Panc1 (cell line): ENCODE results near the gene GAB1.

Experiments
- CTCF ChIP-seq: fragments of 450-650 bp; IDR thresholded peaks from 2 replicates; pipeline ENCODE4 v1.5.1; 2017; ENCODE audit warnings: mild to moderate bottlenecking
- POLR2AphosphoS5 ChIP-seq: IDR thresholded peaks from 2 replicates; pipeline ENCODE4 v1.6.1; 2012; ENCODE audit warnings: mild to moderate bottlenecking, low read depth, low read length, moderate library complexity
- SIN3A ChIP-seq: IDR thresholded peaks from 2 replicates; pipeline ENCODE4 v1.6.1; 2012; ENCODE audit warnings: low read depth, mild to moderate bottlenecking, low read length, moderate library complexity, borderline replicate concordance; ENCODE audit not compliant: insufficient read depth
- TCF7L2 ChIP-seq: IDR thresholded peaks from 2 replicates; pipeline ENCODE4 v1.6.1; 2011; ENCODE audit warnings: mild to moderate bottlenecking, low read depth, low read length, inconsistent platforms
- TF ChIP-seq, protein P1 (sequence below), 2 experiments: IDR thresholded peaks; 2 replicates each; pipeline ENCODE4 v1.6.1; 2011 to 2012; ENCODE audit warnings: low read depth in 2 of 2, control low read depth in 1 of 2, low read length in 1 of 2, mild to moderate bottlenecking in 1 of 2, moderate library complexity in 1 of 2; ENCODE audit not compliant: insufficient read depth in 1 of 2

- TF ChIP-seq CTCF: no peak
- TF ChIP-seq POLR2AphosphoS5: no peak
- TF ChIP-seq, protein P1, sequence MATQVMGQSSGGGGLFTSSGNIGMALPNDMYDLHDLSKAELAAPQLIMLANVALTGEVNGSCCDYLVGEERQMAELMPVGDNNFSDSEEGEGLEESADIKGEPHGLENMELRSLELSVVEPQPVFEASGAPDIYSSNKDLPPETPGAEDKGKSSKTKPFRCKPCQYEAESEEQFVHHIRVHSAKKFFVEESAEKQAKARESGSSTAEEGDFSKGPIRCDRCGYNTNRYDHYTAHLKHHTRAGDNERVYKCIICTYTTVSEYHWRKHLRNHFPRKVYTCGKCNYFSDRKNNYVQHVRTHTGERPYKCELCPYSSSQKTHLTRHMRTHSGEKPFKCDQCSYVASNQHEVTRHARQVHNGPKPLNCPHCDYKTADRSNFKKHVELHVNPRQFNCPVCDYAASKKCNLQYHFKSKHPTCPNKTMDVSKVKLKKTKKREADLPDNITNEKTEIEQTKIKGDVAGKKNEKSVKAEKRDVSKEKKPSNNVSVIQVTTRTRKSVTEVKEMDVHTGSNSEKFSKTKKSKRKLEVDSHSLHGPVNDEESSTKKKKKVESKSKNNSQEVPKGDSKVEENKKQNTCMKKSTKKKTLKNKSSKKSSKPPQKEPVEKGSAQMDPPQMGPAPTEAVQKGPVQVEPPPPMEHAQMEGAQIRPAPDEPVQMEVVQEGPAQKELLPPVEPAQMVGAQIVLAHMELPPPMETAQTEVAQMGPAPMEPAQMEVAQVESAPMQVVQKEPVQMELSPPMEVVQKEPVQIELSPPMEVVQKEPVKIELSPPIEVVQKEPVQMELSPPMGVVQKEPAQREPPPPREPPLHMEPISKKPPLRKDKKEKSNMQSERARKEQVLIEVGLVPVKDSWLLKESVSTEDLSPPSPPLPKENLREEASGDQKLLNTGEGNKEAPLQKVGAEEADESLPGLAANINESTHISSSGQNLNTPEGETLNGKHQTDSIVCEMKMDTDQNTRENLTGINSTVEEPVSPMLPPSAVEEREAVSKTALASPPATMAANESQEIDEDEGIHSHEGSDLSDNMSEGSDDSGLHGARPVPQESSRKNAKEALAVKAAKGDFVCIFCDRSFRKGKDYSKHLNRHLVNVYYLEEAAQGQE (IDR thresholded peaks at IDR 0.05; ENCODE audit: insufficient read depth in 1 of 2, low read depth in 2 of 2, low read length in 1 of 2): no peak
- no peak for TF ChIP-seq SIN3A
- no peak for TF ChIP-seq TCF7L2
These were observed 175.2 kb downstream of the GAB1 start for GRCh38 chr4:143511906-143512305.
